Gastroesophageal sphincter (tissue), 3 donors: Measurements from ENCODE around the gene BORCS6.

ENCODE experiments used
- EP300 ChIP-seq: sonication (generic); formaldehyde crosslinking; IDR thresholded peaks from one replicate; pipeline ENCODE4 v1.6.1; 2017; ENCODE audit warnings: antibody characterized with exemption, mild to moderate bottlenecking
- POLR2AphosphoS5 ChIP-seq: sonication (generic); formaldehyde crosslinking; IDR thresholded peaks from one replicate; pipeline ENCODE4 v1.6.1; 2017; ENCODE audit warnings: antibody characterized with exemption
- TF ChIP-seq, protein P1 (sequence below), 4 experiments: fragments of 200-600 bp in 2 of 4; fragments of 450-650 bp in 2 of 4; sonication (generic) in 1 of 4; IDR thresholded peaks; one replicate each; pipeline ENCODE4 v1.5.1; 2017 to 2019; ENCODE audit warnings: antibody characterized with exemption in 4 of 4, mild to moderate bottlenecking in 2 of 4, moderate library complexity in 2 of 4

DNA sequence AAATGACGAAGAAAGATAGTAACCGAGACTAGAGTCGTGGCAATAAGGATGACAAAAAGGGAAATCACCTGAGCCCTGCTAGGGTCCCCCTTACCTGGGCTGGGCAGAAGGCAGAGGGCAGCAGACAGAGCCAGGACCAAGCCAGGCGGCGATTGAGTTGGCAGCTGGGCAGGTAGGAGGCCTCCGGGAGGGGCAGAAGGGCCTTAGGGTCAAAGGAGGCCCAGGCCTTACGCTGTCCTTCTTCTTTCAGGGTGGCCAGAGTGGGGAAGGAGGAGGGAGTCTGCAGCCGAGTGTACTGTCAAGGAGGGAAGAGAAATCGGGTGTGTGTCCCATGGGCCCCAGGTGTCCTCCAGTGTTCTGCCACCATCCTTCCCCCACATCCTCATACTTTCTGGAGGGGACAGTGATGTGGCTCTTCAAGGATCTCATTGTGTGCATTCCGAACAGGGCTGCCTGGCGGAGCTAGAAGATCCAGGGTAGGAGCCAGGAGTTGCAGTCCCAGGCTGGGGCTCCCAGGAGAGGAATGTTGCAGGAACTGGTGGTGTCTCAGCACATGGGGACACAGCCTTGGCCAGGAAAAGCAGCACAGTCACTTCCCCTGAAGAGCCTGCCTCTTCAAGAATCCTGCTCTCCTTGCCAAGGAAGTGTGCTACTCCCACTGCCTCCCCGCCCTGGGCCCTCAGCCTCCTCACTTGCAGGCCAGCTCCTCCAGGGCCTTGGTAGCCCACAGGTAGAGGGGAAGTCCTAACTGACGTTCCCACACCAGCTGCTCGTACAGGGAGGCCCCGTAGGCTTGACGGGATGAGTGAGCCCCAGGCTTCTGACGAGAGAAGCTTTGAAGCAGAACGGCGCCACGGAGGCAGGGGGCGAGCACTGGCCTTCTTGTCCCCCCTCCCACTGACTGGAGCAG lies 44.6 kb upstream of the BORCS6 start:
- TF ChIP-seq, protein P1, sequence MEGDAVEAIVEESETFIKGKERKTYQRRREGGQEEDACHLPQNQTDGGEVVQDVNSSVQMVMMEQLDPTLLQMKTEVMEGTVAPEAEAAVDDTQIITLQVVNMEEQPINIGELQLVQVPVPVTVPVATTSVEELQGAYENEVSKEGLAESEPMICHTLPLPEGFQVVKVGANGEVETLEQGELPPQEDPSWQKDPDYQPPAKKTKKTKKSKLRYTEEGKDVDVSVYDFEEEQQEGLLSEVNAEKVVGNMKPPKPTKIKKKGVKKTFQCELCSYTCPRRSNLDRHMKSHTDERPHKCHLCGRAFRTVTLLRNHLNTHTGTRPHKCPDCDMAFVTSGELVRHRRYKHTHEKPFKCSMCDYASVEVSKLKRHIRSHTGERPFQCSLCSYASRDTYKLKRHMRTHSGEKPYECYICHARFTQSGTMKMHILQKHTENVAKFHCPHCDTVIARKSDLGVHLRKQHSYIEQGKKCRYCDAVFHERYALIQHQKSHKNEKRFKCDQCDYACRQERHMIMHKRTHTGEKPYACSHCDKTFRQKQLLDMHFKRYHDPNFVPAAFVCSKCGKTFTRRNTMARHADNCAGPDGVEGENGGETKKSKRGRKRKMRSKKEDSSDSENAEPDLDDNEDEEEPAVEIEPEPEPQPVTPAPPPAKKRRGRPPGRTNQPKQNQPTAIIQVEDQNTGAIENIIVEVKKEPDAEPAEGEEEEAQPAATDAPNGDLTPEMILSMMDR (IDR thresholded peaks at IDR 0.05): no peak
- TF ChIP-seq POLR2AphosphoS5 (no peak), EP300 (no peak)
